DND-41 (cell line): Measurements from ENCODE around the gene B4GALT1.

Experiments used
- ATAC-seq: fragments of 200-7000 bp; cut with Tn5 transposase; 3 replicates; pipeline ENCODE4 v1.9.1; 2021; ENCODE audit warnings: low read depth; ENCODE audit not compliant: insufficient read depth
- DNase-seq: peaks from one replicate; pipeline ENCODE4 v3.0.0-alpha.2; 2020
- H2AFZ ChIP-seq: 2 replicates; pipeline ENCODE4 v1.6.0; 2012; ENCODE audit warnings: low read depth, low read length
- H3K27ac ChIP-seq: 2 replicates; pipeline ENCODE4 v1.5.1; 2012; ENCODE audit warnings: low read length, inconsistent platforms
- H3K27me3 ChIP-seq: fragments of 200-600 bp; sonication (generic); 2 replicates; pipeline ENCODE4 v1.6.0; 2012; ENCODE audit warnings: low read length, mild to moderate bottlenecking, inconsistent platforms; ENCODE audit not compliant: insufficient read depth, poor library complexity
- H3K36me3 ChIP-seq: 2 replicates; pipeline ENCODE4 v1.5.1; 2012; ENCODE audit warnings: low read length, inconsistent platforms; ENCODE audit not compliant: insufficient read depth
- H3K4me1 ChIP-seq: 2 replicates; pipeline ENCODE4 v1.5.1; 2012; ENCODE audit warnings: mild to moderate bottlenecking, low read length; ENCODE audit not compliant: insufficient read depth
- H3K4me2 ChIP-seq: 2 replicates; pipeline ENCODE4 v1.6.0; 2012; ENCODE audit warnings: mild to moderate bottlenecking, moderate library complexity, low read length, inconsistent platforms; ENCODE audit not compliant: insufficient read depth
- H3K4me3 ChIP-seq, 2 experiments: fragments of 200-600 bp in 1 of 2; shearing (Covaris generic) in 1 of 2; 2 replicates each; pipeline ENCODE4 v1.5.1; 2012 to 2016; ENCODE audit warnings: inconsistent platforms in 2 of 2, low read length in 2 of 2, mild to moderate bottlenecking in 2 of 2, low read depth in 1 of 2, moderate library complexity in 1 of 2
- H3K79me2 ChIP-seq: 2 replicates; pipeline ENCODE4 v1.6.0; 2012; ENCODE audit warnings: low read length, inconsistent platforms; ENCODE audit not compliant: insufficient read depth
- H3K9ac ChIP-seq: 2 replicates; pipeline ENCODE4 v1.6.0; 2012; ENCODE audit warnings: low read depth, mild to moderate bottlenecking, inconsistent platforms, low read length, moderate library complexity
- H3K9me3 ChIP-seq: 2 replicates; pipeline ENCODE4 v1.5.1; 2012; ENCODE audit warnings: low read length, moderate library complexity, mild to moderate bottlenecking, inconsistent platforms; ENCODE audit not compliant: insufficient read depth, severe bottlenecking
- H4K20me1 ChIP-seq: 2 replicates; pipeline ENCODE4 v1.6.0; 2012; ENCODE audit warnings: low read length; ENCODE audit not compliant: insufficient read depth
- CTCF ChIP-seq: IDR thresholded peaks from 2 replicates; pipeline ENCODE4 v1.5.1; 2012; ENCODE audit warnings: borderline replicate concordance, low read length, moderate library complexity, mild to moderate bottlenecking; ENCODE audit not compliant: poor library complexity, severe bottlenecking; ENCODE audit errors: extremely low read depth
- EZH2 ChIP-seq: IDR thresholded peaks from 3 replicates; pipeline ENCODE4 v1.6.1; 2012; ENCODE audit warnings: borderline replicate concordance, low read depth, mild to moderate bottlenecking, moderate library complexity, low read length, inconsistent platforms; ENCODE audit not compliant: severe bottlenecking

Gene B4GALT1

GRCh38 chr9:33113799-33114547 lies 53.2 kb downstream of the B4GALT1 start:
- ATAC-seq, result no peak
- Histone ChIP-seq H3K4me1 (no peaks in the 10 kb centered on the region), H3K4me3 (no peak overlapping the region)

GRCh38 chr9:33112094-33112493 lies 55.0 kb downstream of the B4GALT1 start:
- DNase-seq, result no peak
- no peak overlapping the region for H3K4me3 ChIP-seq
- H3K4me2 ChIP-seq, result no peak overlapping the region
- TF ChIP-seq CTCF (no peak), EZH2 (no peak)
- H3K9ac ChIP-seq, result no peak overlapping the region
- H3K79me2 ChIP-seq, result no peaks in the 10 kb centered on the region
- peaks cover 10% of the 10 kb centered on the region for H3K36me3 ChIP-seq
- H3K4me1 ChIP-seq, result no peaks in the 10 kb centered on the region
- H3K27ac ChIP-seq, result no peak overlapping the region
- no peaks in the 10 kb centered on the region for H3K9me3 ChIP-seq
- no peaks in the 10 kb centered on the region for H4K20me1 ChIP-seq
- no peak overlapping the region for H2AFZ ChIP-seq
- ATAC-seq, result no peak
- H3K27me3 ChIP-seq, result no peaks in the 10 kb centered on the region

More at GRCh38 chr9:33113799-33114547, 53.2 kb downstream of the B4GALT1 start:
- H3K9me3 ChIP-seq, result no peaks in the 10 kb centered on the region
- H3K79me2 ChIP-seq, result no peaks in the 10 kb centered on the region
- no peaks in the 10 kb centered on the region for H4K20me1 ChIP-seq
- TF ChIP-seq CTCF, result no peak
- TF ChIP-seq EZH2, result no peak
- H3K27ac ChIP-seq, result no peak overlapping the region
- DNase-seq, result no peak
- peaks cover 10% of the 10 kb centered on the region for H3K36me3 ChIP-seq
- no peaks in the 10 kb centered on the region for H3K27me3 ChIP-seq
- H2AFZ ChIP-seq, result no peak overlapping the region
- H3K4me2 ChIP-seq, result no peak overlapping the region
- H3K9ac ChIP-seq, result no peak overlapping the region

GRCh38 chr9:33111631-33112030 lies 55.5 kb downstream of the B4GALT1 start:
- Histone ChIP-seq H3K9me3 (no peaks in the 10 kb centered on the region), H3K27me3 (no peaks in the 10 kb centered on the region), H2AFZ (no peak overlapping the region), H3K4me1 (no peaks in the 10 kb centered on the region), H3K36me3 (peaks cover 10% of the 10 kb centered on the region), H4K20me1 (no peaks in the 10 kb centered on the region), H3K27ac (no peak overlapping the region), H3K79me2 (no peaks in the 10 kb centered on the region), H3K9ac (no peak overlapping the region), H3K4me2 (no peak overlapping the region), H3K4me3 (no peak overlapping the region)
- ATAC-seq (no peak), DNase-seq (no peak)
- TF ChIP-seq EZH2 (no peak), CTCF (no peak)

GRCh38 chr9:33110686-33111085 lies 56.5 kb downstream of the B4GALT1 start:
- no peaks in the 10 kb centered on the region for H3K4me1 ChIP-seq
- H3K9ac ChIP-seq, result no peak overlapping the region
- no peak overlapping the region for H3K27ac ChIP-seq
- ATAC-seq (no peak), DNase-seq (no peak)
- H3K4me2 ChIP-seq, result no peak overlapping the region
- H3K9me3 ChIP-seq, result no peaks in the 10 kb centered on the region
- TF ChIP-seq CTCF (no peak), EZH2 (no peak)
- no peaks in the 10 kb centered on the region for H3K27me3 ChIP-seq
- H3K79me2 ChIP-seq, result no peaks in the 10 kb centered on the region
- H4K20me1 ChIP-seq, result no peaks in the 10 kb centered on the region
- H3K36me3 ChIP-seq, result peaks cover 10% of the 10 kb centered on the region
- no peak overlapping the region for H3K4me3 ChIP-seq
- no peak overlapping the region for H2AFZ ChIP-seq
